ENCODE measurements around the gene F5. TPM values are rescaled to one million over a fixed set of nuclear protein-coding genes. Genes with fewer than 3 reads are reported as not detected.

Gene F5
- total RNA-seq, 1 donor from 2014 or later, result 58.0 TPM

GRCh38 chr1:169472738-169473137 lies 113.5 kb downstream of the F5 start:
- intact Hi-C loops (cut with micrococcal nuclease), result no loop called here
- Mint-ChIP-seq H3K27ac (no peak overlapping the region), H3K4me1 (ENCODE audit: low read depth) (peaks cover 8% of the 10 kb centered on the region), H3K36me3 (ENCODE audit: low read depth) (peaks cover 12% of the 10 kb centered on the region), H3K9me3 (no peaks in the 10 kb centered on the region), H3K4me3 (no peak overlapping the region), H3K27me3 (ENCODE audit: insufficient read depth) (no peaks in the 10 kb centered on the region)
- DNase-seq (ENCODE audit: low spot score), result no peak

DNA sequence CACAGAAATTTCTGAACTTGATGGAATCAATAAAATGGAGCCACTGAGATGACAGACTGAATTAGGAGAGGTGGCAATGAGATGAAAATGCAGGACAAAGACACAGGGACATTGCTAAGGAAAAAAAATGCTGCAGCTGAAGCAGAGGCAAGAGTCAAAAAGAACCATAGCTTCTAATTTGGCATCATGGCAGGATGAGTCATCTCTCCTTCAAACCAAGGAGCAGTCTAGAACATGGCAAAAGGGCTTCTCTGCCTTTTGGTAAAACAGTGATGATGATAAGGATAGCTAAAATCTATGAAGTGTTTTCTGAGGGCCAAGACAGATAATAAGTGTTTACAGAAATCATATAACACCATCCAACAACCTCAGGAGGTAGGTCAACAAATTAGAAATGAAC lies 117.3 kb downstream of the F5 start:
- no peak overlapping the region for H3K27ac Mint-ChIP-seq
- no peaks in the 10 kb centered on the region for H3K27me3 Mint-ChIP-seq (ENCODE audit: insufficient read depth)
- H3K4me1 Mint-ChIP-seq (ENCODE audit: low read depth), result no peaks in the 10 kb centered on the region
- intact Hi-C loops (cut with micrococcal nuclease), result no loop called here
- H3K9me3 Mint-ChIP-seq, result no peaks in the 10 kb centered on the region
- no peak overlapping the region for H3K4me3 Mint-ChIP-seq
- H3K36me3 Mint-ChIP-seq (ENCODE audit: low read depth), result peaks cover 17% of the 10 kb centered on the region
- DNase-seq (ENCODE audit: low spot score), result no peak

GRCh38 chr1:169466259-169467230 lies 119.7 kb downstream of the F5 start:
- Mint-ChIP-seq H3K9me3 (no peaks in the 10 kb centered on the region), H3K36me3 (ENCODE audit: low read depth) (peaks cover 20% of the 10 kb centered on the region), H3K27ac (no peak overlapping the region), H3K4me1 (ENCODE audit: low read depth) (peaks cover 1% of the 10 kb centered on the region), H3K4me3 (no peak overlapping the region), H3K27me3 (ENCODE audit: insufficient read depth) (no peaks in the 10 kb centered on the region)
- intact Hi-C loops (cut with micrococcal nuclease), result loop anchor here (1.0 kb wide), 1 partner anchor 80 kb away; no protein-coding TSS in a partner anchor
- no peak for DNase-seq (ENCODE audit: low spot score)

GRCh38 chr1:169465281-169465680 lies 121.0 kb downstream of the F5 start:
- Mint-ChIP-seq H3K4me3 (no peak overlapping the region), H3K36me3 (ENCODE audit: low read depth) (peaks cover 25% of the 10 kb centered on the region), H3K9me3 (no peaks in the 10 kb centered on the region), H3K27me3 (ENCODE audit: insufficient read depth) (no peaks in the 10 kb centered on the region), H3K27ac (no peak overlapping the region), H3K4me1 (ENCODE audit: low read depth) (peaks cover 13% of the 10 kb centered on the region)
- DNase-seq (ENCODE audit: low spot score), result no peak
- intact Hi-C loops (cut with micrococcal nuclease), result loop anchor here (2.0 kb wide), 1 partner anchor 20 kb away; the partner anchor contains the start of gene SLC19A2

Other genes starting within 250 kb of the F5 start
- gene NME7, start 218.7 kb downstream of the F5 start, total RNA-seq, result 13.9 and 25.8 TPM in 2 replicates
- gene BLZF1, start 218.3 kb downstream of the F5 start, total RNA-seq, result 15.1 and 16.1 TPM in 2 replicates
- not detected in 2 replicates for gene CCDC181, start 159.0 kb downstream of the F5 start, total RNA-seq
- 12.8 and 14.0 TPM in 2 replicates for gene SLC19A2, start 100.5 kb downstream of the F5 start, total RNA-seq
- 0.13 TPM in 1 of 2 replicates, not detected in the other for gene SELP, start 43.6 kb upstream of the F5 start, total RNA-seq
- gene SELL, start 125.1 kb upstream of the F5 start, total RNA-seq, result 115 and 117 TPM in 2 replicates
- gene SELE, start 147.6 kb upstream of the F5 start, total RNA-seq, result not detected in 2 replicates
- gene METTL18, start 208.4 kb upstream of the F5 start, total RNA-seq, result 9.0 and 9.3 TPM in 2 replicates

Measured in activated T-helper 1 cell treated with anti-CD3 and anti-CD28 coated beads, Interleukin-12 subunit alpha, Interleukin-12 subunit beta, Interleukin-2, Interleukin-4 antibody, amounts not matched to agents 30 ng/mL and 10 ng/mL and 1 ng/mL, durations not matched to agents 14 hours and 24 hours and 36 hours (primary cell).